ENCODE results near the gene CHRNB2. TPM values are rescaled to one million over a fixed set of nuclear protein-coding genes. Genes with fewer than 3 reads are reported as not detected.

Gene CHRNB2
- total and polyA plus RNA-seq, 2 of the 4 experiments (the other 2 are of a cell fraction) = under 0.01 to 0.03 TPM

GRCh38 chr1:154557939-154558719 is 9.4 kb upstream of the CHRNB2 start, which contains the start of gene UBE2Q1:
UBE2Q1 (minus strand) TSS chr1:154558662; CDS start chr1:154558553, 109 bp downstream.
- ChIA-PET POLR2A (ENCODE audit: unreplicated experiment) (interaction anchor here (0.6 kb wide), 3 partner anchors 51 to 457 kb away, joined by 3 to 13 read pairs (median 8); no protein-coding TSS in a partner anchor), CTCF (interaction anchor here (0.6 kb wide), 1 partner anchor 255 kb away, joined by 3 read pairs; no protein-coding TSS in a partner anchor)
- peak within 1 kb of the TSS; percentile 76 for H4K5ac ChIP-seq (ENCODE audit: low read depth, low read length)
- H3K4me1 ChIP-seq (ENCODE audit: control insufficient read depth, insufficient read depth, low read length) = peaks cover 5% of the 10 kb centered on the region
- H4K91ac ChIP-seq (ENCODE audit: insufficient read depth, low read depth, low read length) = peak within 1 kb of the TSS; percentile 85
- no TSS peak for BruUV-seq (replicated peaks)
- peak within 1 kb of the TSS; percentile 95 for H3K4me3 ChIP-seq (ENCODE audit: insufficient read depth, low read depth, low read length)
- intact Hi-C loops (cut with micrococcal nuclease) = loop anchor here (2.0 to 5.0 kb wide), 2 partner anchors 204 to 503 kb away; no protein-coding TSS in a partner anchor
- H2BK15ac ChIP-seq (ENCODE audit: low read depth, low read length) = peak within 1 kb of the TSS; percentile 55; the same call in 1 of the 3 replicates
- peaks cover 24 to 47% of the 10 kb centered on the region in 2 experiments for H3K79me1 ChIP-seq (ENCODE audit: low read depth in 1 of 2, low read length in 2 of 2)
- peak within 1 kb of the TSS; percentile 34; the same call in 1 of the 2 replicates for H2BK20ac ChIP-seq (ENCODE audit: low read depth, low read length)
- H4K20me1 ChIP-seq (ENCODE audit: insufficient read depth, low read length) = peaks cover 37% of the 10 kb centered on the region
- H3K4me2 ChIP-seq (ENCODE audit: low read depth, low read length) = peak within 1 kb of the TSS; percentile 99
- no peaks in the 10 kb centered on the region for H3K27me3 ChIP-seq (ENCODE audit: control insufficient read depth, insufficient read depth, low read length)
- WGBS, 2 experiments (ENCODE audit: extremely low coverage in 2 of 2, insufficient read length in 1 of 2) = 4% methylated on average over 18 of the region's 69 CpGs; no CpG with 5 or more reads in 1 of the 2 experiments
- no peaks in the 10 kb centered on the region for H3K9me3 ChIP-seq (ENCODE audit: control insufficient read depth, insufficient read depth, low read length)
- H2BK5ac ChIP-seq (ENCODE audit: low read depth, low read length, poor library complexity, severe bottlenecking) = peak within 1 kb of the TSS; percentile 68
- peak within 1 kb of the TSS; percentile 56 for H2BK120ac ChIP-seq (ENCODE audit: low read depth, low read length)
- dilution Hi-C loops (cut with HindIII; ENCODE audit: low sequenced_read_pairs, unreplicated experiment) = no loop called here
- H3K56ac ChIP-seq (ENCODE audit: extremely low read depth, insufficient read depth, low read length) = peak within 1 kb of the TSS; percentile 89
- H3K9me1 ChIP-seq (ENCODE audit: insufficient read depth, low read length) = peaks cover 17% of the 10 kb centered on the region; the same call in 1 of the 2 replicates
- DNase-seq (peak; percentile 18), ATAC-seq (ENCODE audit: low read depth) (peak; percentile 18)
- H2AK5ac ChIP-seq (ENCODE audit: low read depth, low read length) = peak within 1 kb of the TSS; percentile 86
- H2AFZ ChIP-seq (replicated peaks; ENCODE audit: low read length, poor library complexity) = peak within 1 kb of the TSS; percentile 99
- H2AK9ac ChIP-seq (replicated peaks; ENCODE audit: low read depth, low read length, poor library complexity) = peak within 1 kb of the TSS; percentile 96
- peak within 1 kb of the TSS; percentile 73 to 94 for H4K8ac ChIP-seq (ENCODE audit: low read depth in 2 of 2, low read length in 2 of 2)
- peak within 1 kb of the TSS; percentile 93 for H3K14ac ChIP-seq (replicated peaks; ENCODE audit: low read depth, low read length)
- peak within 1 kb of the TSS; percentile 88 for H3K4ac ChIP-seq (ENCODE audit: low read depth, low read length)
- peak within 1 kb of the TSS; percentile 94 for H3K27ac ChIP-seq (ENCODE audit: insufficient read depth, low read length)
- peaks cover 21% of the 10 kb centered on the region for H3K36me3 ChIP-seq (ENCODE audit: control insufficient read depth, insufficient read depth, low read length)
- peak within 1 kb of the TSS; percentile 63 for H3K18ac ChIP-seq (ENCODE audit: low read depth, low read length)
- peak within 1 kb of the TSS; percentile 97 for H3K23ac ChIP-seq (ENCODE audit: low read depth, low read length)
- peak within 1 kb of the TSS; percentile 98 for H3K9ac ChIP-seq (ENCODE audit: low read depth, low read length)
- in situ Hi-C loops (cut with MboI; ENCODE audit: low sequenced_read_pairs) = no loop called here
- TF ChIP-seq BHLHE40 (IDR thresholded peaks at IDR 0.05; ENCODE audit: low read depth, low read length) = no peak
- no peak for TF ChIP-seq FOS (IDR thresholded peaks at IDR 0.05; ENCODE audit: low read depth, low read length)
- TF ChIP-seq SMC3 (IDR thresholded peaks at IDR 0.05; ENCODE audit: low read depth, low read length) = no peak
- no peak for TF ChIP-seq NFE2L2 (IDR thresholded peaks at IDR 0.05; ENCODE audit: low read depth, low read length)
- no peak for TF ChIP-seq RFX5 (IDR thresholded peaks at IDR 0.05; ENCODE audit: low read depth, low read length)
- TF ChIP-seq POLR2A (IDR thresholded peaks at IDR 0.05; ENCODE audit: low read depth, low read length) = no peak
- no peak for TF ChIP-seq RAD21 (IDR thresholded peaks at IDR 0.05; ENCODE audit: low read length)
- no peak for TF ChIP-seq ELK1 (IDR thresholded peaks at IDR 0.05; ENCODE audit: borderline replicate concordance, low read depth, low read length)
- TF ChIP-seq CHD1 (IDR thresholded peaks at IDR 0.05; ENCODE audit: low read depth, low read length) = no peak
- no peak for TF ChIP-seq CEBPB (IDR thresholded peaks at IDR 0.05; ENCODE audit: low read depth, low read length)
- no peak for TF ChIP-seq MAZ (IDR thresholded peaks at IDR 0.05; ENCODE audit: borderline replicate concordance, low read depth, low read length)
- no peak for TF ChIP-seq CTCF (conservative IDR thresholded peaks at IDR 0.05; ENCODE audit: low read depth, low read length)
- no peak for TF ChIP-seq MXI1 (IDR thresholded peaks at IDR 0.05; ENCODE audit: borderline replicate concordance, low read depth, low read length)
- no peak for TF ChIP-seq MAFK (IDR thresholded peaks at IDR 0.05; ENCODE audit: low read depth, low read length)
- no peak for TF ChIP-seq RCOR1 (IDR thresholded peaks at IDR 0.05; ENCODE audit: insufficient replicate concordance, low read length)
